OCI-LY3 (cell line): Measurements from ENCODE around the gene PAIP2.

Source experiments
- H2AFZ ChIP-seq: fragments of 200-600, 300-600 bp; shearing (Covaris generic); 2 replicates; pipeline ENCODE4 v1.6.0; 2014; ENCODE audit warnings: antibody characterized with exemption, low read depth, low read length
- H3K27ac ChIP-seq: fragments of 200-600, 300-600 bp; sonication (generic); 2 replicates; pipeline ENCODE4 v1.5.1; 2014; ENCODE audit warnings: mild to moderate bottlenecking, low read length, moderate library complexity, mixed read lengths
- H3K27me3 ChIP-seq: fragments of 200-600, 300-600 bp; sonication (generic); 2 replicates; pipeline ENCODE4 v1.6.1; 2014; ENCODE audit warnings: low read depth, low read length, mixed read lengths
- H3K36me3 ChIP-seq: fragments of 200-600, 300-600 bp; sonication (generic); replicated peaks from 2 replicates; pipeline ENCODE3; 2014; ENCODE audit warnings: low read depth, low read length, mixed read lengths
- H3K4me1 ChIP-seq: fragments of 300-600, 200-600 bp; sonication (generic); 2 replicates; pipeline ENCODE4 v1.6.1; 2014; ENCODE audit warnings: low read length, mixed read lengths
- H3K4me2 ChIP-seq: fragments of 200-600, 300-600 bp; sonication (generic); 2 replicates; pipeline ENCODE4 v1.6.1; 2014; ENCODE audit warnings: low read length, mixed read lengths
- H3K4me3 ChIP-seq: fragments of 300-600, 200-600 bp; sonication (generic); 2 replicates; pipeline ENCODE4 v1.5.1; 2014; ENCODE audit warnings: antibody characterized with exemption, mild to moderate bottlenecking, low read length, moderate library complexity
- H3K79me2 ChIP-seq: fragments of 300-600, 200-600 bp; shearing (Covaris generic); 2 replicates; pipeline ENCODE4 v1.6.1; 2014; ENCODE audit warnings: mild to moderate bottlenecking, low read length, mixed read lengths
- H3K9ac ChIP-seq: fragments of 300-600, 200-600 bp; shearing (Covaris generic); 2 replicates; pipeline ENCODE4 v1.6.0; 2014; ENCODE audit warnings: mild to moderate bottlenecking, low read length, moderate library complexity
- H3K9me3 ChIP-seq: fragments of 200-600, 300-600 bp; shearing (Covaris generic); 2 replicates; pipeline ENCODE4 v1.6.1; 2014; ENCODE audit warnings: low read length, mixed read lengths; ENCODE audit not compliant: insufficient read depth
- H4K20me1 ChIP-seq: fragments of 200-600, 300-600 bp; sonication (generic); 2 replicates; pipeline ENCODE4 v1.6.1; 2016; ENCODE audit warnings: low read length, mixed read lengths; ENCODE audit not compliant: insufficient read depth
- EZH2phosphoT487 ChIP-seq: fragments of 200-600 bp; shearing (Covaris generic); IDR thresholded peaks from 2 replicates; pipeline ENCODE4 v1.6.1; 2018; ENCODE audit warnings: antibody characterized with exemption, mixed run types, low read depth
- TF ChIP-seq, protein P1 (sequence below): fragments of 200-600, 300-600 bp; sonication (generic); IDR thresholded peaks from 2 replicates; pipeline ENCODE4 v1.5.1; 2014; ENCODE audit warnings: antibody characterized with exemption, low read length, low read depth

The PAIP2 gene

DNA sequence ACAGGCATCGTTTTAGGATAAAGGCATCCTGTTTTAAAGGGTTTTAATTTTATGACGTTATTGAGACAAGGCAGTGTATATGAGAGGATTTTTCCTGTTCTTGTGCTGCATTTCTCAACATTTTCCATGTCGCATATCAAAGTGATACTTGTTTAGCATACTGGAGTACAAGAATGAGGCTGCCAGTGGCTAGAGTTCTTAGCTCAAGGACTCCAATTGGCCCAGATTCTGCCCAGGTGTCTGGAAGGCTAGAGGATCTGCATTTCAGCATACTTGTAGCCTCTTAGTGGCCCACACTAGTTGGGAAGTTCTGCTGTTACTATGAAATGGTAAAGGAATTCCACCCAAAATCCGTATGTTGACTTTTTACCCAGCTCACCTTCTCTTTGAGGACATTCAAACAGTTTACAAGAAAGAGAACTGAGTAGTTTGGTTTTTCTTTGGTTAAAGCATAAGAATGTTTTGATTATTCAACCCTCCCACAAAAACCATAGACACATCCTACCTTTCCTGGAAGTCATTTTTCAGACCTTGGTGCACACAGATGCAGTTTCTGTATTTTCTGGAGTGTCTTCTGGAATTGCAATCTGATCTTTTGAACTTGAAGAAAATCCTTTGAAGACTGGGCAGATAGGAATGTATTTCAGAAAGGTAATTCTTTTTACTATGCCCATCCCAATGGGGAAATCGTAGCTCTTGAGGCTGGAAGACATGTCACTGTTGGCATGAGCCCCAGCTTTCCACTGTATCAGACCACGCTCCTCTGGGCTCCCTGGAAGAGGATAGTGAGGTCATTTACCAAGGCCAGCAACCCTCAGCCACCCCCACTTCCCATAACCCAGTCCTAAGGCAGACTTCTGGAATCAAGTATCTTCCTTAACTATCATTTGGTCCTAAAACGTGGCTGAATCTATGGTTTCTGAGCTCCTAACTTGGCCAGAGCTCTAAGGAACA, 30.1 kb downstream of the PAIP2 start:
- Histone ChIP-seq H3K79me2 (no peaks in the 10 kb centered on the region), H3K4me3 (no peak overlapping the region), H2AFZ (no peak overlapping the region), H3K27ac (no peak overlapping the region), H3K9ac (no peak overlapping the region), H3K36me3 (peaks cover 9% of the 10 kb centered on the region), H3K9me3 (no peaks in the 10 kb centered on the region), H3K4me1 (no peaks in the 10 kb centered on the region), H4K20me1 (no peaks in the 10 kb centered on the region), H3K27me3 (no peaks in the 10 kb centered on the region), H3K4me2 (no peak overlapping the region)
- no peak for TF ChIP-seq EZH2phosphoT487
- TF ChIP-seq, protein P1, sequence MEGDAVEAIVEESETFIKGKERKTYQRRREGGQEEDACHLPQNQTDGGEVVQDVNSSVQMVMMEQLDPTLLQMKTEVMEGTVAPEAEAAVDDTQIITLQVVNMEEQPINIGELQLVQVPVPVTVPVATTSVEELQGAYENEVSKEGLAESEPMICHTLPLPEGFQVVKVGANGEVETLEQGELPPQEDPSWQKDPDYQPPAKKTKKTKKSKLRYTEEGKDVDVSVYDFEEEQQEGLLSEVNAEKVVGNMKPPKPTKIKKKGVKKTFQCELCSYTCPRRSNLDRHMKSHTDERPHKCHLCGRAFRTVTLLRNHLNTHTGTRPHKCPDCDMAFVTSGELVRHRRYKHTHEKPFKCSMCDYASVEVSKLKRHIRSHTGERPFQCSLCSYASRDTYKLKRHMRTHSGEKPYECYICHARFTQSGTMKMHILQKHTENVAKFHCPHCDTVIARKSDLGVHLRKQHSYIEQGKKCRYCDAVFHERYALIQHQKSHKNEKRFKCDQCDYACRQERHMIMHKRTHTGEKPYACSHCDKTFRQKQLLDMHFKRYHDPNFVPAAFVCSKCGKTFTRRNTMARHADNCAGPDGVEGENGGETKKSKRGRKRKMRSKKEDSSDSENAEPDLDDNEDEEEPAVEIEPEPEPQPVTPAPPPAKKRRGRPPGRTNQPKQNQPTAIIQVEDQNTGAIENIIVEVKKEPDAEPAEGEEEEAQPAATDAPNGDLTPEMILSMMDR = no peak

DNA sequence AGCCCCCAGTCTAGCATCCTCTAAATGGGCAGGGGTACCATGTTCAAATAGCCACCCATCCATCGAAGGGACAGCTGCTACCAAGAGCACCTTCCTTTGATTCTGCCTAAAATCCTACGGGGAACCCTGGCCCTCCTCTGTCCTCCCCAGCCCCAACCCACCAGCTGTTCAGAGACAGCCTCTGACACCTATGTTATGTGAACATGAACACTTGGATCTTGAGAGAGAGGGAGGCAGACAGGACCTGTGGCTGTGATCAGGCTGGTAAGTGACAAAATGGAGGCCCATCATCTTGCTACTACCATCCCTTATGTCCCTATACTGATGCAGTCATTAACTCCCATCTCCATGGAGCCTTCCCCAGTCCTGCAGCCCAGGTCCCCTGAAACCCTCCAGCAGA, 33.3 kb downstream of the PAIP2 start:
- H3K4me2 ChIP-seq = no peak overlapping the region
- H3K4me1 ChIP-seq = no peaks in the 10 kb centered on the region
- TF ChIP-seq, protein P1 = no peak
- H3K27ac ChIP-seq = no peak overlapping the region
- H4K20me1 ChIP-seq = no peaks in the 10 kb centered on the region
- H3K79me2 ChIP-seq = no peaks in the 10 kb centered on the region
- H3K9ac ChIP-seq = no peak overlapping the region
- H3K27me3 ChIP-seq = no peaks in the 10 kb centered on the region
- no peaks in the 10 kb centered on the region for H3K9me3 ChIP-seq
- no peak overlapping the region for H2AFZ ChIP-seq
- H3K4me3 ChIP-seq = no peak overlapping the region
- no peaks in the 10 kb centered on the region for H3K36me3 ChIP-seq

DNA sequence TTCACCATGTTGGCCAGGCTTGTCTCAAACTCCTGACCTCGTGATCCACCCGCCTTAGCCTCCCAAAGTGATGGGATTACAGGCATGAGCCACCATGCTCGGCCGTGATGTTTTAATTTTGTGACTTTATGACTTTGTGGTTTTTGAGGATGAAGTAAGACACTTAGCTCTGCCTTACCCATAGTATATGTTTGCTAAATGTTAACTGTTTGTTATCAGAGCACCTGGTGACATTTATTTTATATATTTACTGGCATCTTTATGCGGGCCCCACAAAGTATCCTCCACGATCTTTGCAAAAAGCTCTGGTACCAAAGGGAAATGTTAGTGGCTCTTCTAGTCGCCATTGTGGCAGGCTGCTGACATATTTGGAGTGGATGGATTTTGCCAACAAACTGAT, 34.7 kb downstream of the PAIP2 start:
- no peaks in the 10 kb centered on the region for H3K79me2 ChIP-seq
- no peak for TF ChIP-seq EZH2phosphoT487
- TF ChIP-seq, protein P1 = no peak
- no peaks in the 10 kb centered on the region for H3K9me3 ChIP-seq
- H3K4me3 ChIP-seq = no peak overlapping the region
- H4K20me1 ChIP-seq = no peaks in the 10 kb centered on the region
- H2AFZ ChIP-seq = no peak overlapping the region
- H3K27ac ChIP-seq = no peak overlapping the region
- H3K9ac ChIP-seq = no peak overlapping the region
- H3K4me2 ChIP-seq = no peak overlapping the region
- no peaks in the 10 kb centered on the region for H3K27me3 ChIP-seq
- H3K36me3 ChIP-seq = no peaks in the 10 kb centered on the region
- no peaks in the 10 kb centered on the region for H3K4me1 ChIP-seq

DNA sequence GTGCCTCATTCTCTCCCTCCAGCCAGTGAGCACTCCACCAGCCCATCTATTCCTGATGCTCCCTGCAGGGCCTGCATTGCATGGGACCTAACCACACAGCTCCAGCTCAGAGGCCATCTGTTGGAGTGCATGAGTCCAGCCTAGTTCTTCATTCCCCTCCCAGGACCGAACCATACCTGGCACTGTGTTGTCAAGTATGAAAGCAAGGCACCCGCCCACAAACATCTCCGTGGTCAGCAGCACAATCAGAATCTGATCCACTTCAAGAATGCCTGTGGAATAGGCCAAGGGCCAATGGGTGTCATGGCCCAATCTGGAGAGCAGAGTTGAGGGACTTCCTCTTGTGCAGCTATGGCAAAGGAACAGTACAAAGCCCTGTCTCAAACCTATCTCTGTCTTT, 35.6 kb downstream of the PAIP2 start:
- no peak overlapping the region for H3K27ac ChIP-seq
- H3K9ac ChIP-seq = no peak overlapping the region
- no peak overlapping the region for H2AFZ ChIP-seq
- H3K4me3 ChIP-seq = no peak overlapping the region
- H4K20me1 ChIP-seq = no peaks in the 10 kb centered on the region
- no peak overlapping the region for H3K4me2 ChIP-seq
- H3K79me2 ChIP-seq = no peaks in the 10 kb centered on the region
- TF ChIP-seq EZH2phosphoT487 = no peak
- TF ChIP-seq, protein P1 = no peak
- no peaks in the 10 kb centered on the region for H3K4me1 ChIP-seq
- no peaks in the 10 kb centered on the region for H3K27me3 ChIP-seq
- no peaks in the 10 kb centered on the region for H3K36me3 ChIP-seq
- H3K9me3 ChIP-seq = no peaks in the 10 kb centered on the region
